EL (cell line): ENCODE data around the gene NOTCH1.
"Not testable (repeated sequence)": the region's sequence is repeated elsewhere in the genome, so short reads cannot be mapped to it uniquely, and the experiment has no call there.

Source experiments
- DNase-seq: peaks from one replicate; pipeline ENCODE4 v3.0.0-alpha.2; 2016

The NOTCH1 gene

DNA sequence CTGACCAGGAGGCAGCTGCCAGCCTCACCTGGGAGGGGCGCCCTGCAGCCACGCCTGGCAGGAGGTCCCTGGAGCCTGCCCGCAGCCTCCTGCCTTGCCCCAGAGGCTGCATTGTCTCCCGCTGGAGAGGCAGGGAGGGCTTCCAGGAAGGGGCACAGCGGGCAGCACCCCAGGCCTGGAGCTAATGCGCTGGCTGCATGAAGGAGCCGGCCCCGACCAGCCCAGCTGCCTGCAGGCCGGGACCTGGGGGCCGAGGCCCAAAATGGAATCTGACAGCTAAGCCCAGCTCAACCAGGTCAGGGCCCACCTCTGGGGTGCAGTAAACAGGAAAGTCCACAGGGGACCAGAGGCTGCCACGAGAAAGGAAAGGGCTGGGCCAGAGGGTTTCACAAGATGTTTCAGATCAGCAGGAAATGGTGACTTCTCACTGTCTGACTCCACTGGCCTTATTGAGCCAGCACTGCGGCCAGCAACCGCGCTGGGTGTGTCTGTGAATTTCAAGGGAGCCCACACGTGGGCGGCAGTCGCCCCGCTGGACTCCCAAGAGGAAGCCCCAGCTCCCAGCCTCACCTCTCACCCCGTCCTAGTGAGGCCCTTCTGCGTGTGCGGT lies 18.6 kb upstream of the NOTCH1 start:
- peak; percentile 64 for DNase-seq

DNA sequence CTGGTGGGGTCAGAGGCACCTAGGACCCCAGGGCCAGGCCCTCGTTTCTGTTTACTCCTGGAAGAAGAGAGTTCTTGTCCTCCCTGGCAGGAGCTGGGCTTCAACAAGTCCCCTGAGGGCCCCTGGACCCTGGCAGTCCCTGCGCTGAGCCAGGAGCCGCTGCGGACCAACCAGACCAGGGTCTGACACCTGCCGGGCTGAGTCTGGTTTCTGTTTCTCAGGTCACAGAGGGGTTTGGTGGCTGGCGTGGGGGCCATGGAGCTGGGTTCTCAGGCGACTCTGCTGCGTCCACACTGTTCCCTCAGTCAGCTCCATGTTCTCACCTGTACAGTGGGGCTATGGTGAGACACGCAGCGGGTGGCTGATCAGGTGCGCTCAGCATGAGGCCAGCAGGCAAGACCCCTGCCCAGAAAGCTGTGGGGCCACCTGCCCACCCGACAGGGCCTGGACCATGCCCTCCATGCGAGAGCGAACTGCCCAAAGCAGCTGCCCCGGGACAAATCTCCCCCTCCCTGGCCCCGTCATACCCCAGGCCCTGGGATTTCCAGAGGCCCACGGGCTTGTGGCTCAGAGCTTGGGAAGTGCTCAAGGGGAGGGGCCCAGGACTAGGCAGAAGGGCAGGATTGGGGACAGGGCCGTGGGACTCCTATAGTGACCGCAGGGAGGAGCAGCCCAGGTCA lies 17.9 kb upstream of the NOTCH1 start:
- DNase-seq, result no peak

DNA sequence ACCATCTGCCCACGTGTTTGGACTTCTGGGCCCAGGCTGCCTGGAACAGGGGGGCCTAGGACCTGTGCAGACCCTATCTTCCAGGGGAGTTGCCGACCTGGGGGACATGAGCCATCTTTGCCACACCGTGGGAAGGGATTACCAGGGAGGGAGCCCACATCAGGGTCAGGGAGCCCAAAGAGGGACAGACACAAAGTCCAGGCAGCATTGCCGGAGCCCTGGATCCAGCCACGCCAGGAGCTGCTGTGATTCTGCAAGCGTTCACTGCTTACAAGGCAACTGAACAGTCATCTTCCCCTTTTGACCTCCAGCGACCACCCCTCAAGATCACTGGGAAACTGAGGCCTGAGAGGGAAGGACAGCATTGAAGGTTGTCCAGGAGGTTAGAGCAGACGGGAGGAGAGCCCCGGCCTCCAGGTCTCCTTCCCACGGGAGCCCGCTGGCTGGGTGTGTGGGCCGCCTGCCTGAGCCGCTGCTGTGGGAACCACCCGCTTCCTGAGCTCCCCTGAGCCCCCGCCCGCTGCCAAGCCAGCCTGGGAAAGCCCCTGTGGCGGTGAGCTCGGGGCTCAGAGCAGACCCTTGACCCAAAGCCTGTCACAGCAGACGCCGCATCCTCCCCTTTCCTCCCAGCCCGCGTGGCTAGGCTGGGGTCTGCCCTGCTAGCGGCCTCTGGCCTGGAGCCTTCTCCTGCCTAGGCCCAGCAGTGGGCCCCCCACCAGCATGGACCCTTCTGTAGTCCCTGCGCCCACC lies 17.1 kb upstream of the NOTCH1 start:
- DNase-seq, result no peak

DNA sequence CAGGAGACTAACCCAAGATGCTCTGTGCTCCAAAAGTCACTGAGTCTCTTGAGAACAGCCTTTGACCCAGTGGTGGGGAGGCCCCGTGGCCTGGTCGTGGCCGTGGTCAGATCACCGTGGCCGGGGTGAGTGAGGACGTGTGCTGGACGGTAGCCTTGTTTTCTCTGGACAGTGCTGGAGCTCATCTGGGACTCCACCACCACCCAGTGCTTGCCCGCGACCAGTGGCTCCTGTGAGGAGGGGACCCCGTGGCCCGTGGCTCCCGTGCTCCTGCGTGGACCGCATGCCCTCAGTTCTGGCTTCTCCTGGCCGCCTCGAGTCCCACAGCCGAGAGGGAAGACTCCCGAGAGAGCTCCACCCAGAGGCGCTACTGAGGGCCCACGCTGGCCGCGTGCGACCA lies 15.9 kb upstream of the NOTCH1 start:
- DNase-seq, result no peak

DNA sequence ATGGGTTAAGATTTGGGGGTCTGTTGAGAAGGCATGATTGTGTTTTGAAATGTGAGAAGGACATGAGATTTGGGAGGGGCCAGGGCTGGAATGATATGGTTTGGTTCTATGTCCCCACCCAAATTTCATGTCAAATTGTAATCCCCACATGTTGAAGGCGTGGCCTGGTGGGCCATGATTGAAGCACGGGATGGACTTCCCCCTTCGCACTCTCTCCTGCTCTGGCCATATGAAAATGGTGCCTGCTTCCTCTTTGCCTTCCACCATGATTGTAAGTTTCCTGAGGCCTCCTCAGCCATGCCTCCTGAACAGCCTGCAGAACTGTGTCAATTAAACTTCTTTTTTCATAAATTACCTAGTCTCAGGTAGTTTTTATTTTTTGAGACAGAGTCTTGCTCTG lies 14.7 kb upstream of the NOTCH1 start:
- DNase-seq, result no peak

DNA sequence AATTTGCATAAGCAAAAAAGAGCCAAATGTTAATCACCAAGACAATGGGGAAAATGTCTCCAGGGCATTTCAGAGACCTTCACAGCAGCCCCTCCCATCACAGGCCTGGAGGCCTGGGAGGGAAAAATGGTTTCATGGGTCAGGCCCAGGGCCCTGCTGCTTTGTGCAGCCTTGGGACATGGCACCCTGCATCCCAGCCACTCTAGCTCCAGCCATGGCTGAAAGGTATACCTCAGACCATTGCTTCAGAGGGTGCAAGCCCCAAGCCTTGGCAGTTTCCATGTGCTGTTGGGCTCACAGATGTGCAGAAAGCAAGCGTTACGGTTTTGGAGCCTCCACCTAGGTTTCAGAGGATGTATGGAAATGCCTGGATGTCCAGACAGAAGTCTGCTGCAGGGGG lies 13.5 kb upstream of the NOTCH1 start:
- DNase-seq, result not testable (repeated sequence)

DNA sequence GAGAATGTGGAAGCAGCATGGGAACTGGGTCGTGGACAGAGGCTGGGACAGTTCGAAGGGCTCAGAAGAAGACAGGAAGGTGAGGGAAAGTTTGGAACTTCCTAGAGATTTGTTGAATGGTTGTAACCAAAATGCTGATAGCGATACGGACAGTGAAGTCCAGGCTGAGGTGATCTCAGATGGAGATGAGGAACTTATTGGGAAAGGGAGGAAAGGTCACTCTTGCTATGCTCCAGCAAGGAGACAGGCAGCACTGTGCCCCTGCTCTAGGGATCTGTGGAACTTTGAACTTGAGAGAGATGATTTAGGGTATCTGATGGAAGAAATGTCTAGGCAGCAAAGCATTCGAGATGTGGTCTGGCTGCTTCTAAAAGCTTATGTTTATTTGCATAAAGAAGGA lies 13.0 kb upstream of the NOTCH1 start:
- DNase-seq, result not testable (repeated sequence)

DNA sequence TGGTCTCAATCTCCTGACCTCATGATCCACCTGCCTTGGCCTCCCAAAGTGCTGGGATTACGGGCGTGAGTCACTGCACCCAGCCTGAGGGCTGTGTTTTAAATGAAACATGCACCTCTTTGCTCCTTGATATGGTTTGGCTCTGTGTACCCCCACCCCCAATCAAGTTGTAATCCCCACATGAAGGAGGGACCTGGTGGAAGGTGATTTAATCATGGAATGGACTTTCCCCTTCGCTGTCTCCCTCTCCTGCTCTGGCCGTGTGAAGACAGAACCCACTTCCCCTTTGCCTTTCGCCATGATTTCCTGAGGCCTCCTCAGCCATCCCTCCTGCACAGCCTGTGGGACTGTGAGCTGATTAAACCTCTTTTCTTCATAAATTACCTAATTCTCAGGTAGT lies 12.5 kb upstream of the NOTCH1 start:
- no peak for DNase-seq

DNA sequence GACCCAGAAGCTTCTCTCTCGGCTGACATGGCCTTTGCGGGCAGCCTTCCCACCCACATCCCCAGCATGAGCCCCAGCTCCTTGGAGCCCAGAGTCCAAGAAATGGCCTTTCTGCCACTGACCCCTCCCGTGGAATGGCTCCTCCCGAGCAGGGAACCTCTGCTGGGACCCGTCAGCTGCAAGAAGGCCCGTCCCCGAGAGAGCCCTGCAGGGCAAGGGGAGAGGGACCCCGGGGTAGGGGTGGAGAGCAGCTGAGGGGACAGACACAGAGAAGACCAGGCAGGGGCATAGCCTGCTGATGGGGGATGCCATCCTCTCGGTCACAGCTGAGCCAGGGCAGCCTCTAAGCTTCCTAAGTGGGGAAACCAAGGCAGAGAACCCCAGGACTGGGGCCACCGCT lies 11.2 kb upstream of the NOTCH1 start:
- no peak for DNase-seq

DNA sequence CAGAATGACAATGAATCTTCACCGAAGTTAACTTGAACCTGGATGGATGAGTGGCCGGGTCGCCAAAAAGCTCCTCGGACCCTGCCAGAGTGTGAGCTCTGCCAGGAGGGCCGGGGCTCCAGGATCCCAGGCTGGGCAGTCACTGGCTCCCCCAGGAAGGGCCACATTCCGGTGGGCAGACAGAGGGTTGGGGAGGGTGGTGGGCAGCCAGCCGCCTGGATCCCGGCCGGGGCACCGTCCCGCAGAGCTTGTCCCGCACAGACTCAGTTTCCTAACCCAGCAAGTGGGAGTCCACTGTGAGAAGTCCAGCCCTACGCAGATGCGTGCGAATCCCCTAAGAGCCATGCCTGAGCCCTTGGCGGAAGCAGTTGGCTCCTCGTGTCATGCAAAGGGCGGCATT lies 10.3 kb upstream of the NOTCH1 start:
- no peak for DNase-seq

DNA sequence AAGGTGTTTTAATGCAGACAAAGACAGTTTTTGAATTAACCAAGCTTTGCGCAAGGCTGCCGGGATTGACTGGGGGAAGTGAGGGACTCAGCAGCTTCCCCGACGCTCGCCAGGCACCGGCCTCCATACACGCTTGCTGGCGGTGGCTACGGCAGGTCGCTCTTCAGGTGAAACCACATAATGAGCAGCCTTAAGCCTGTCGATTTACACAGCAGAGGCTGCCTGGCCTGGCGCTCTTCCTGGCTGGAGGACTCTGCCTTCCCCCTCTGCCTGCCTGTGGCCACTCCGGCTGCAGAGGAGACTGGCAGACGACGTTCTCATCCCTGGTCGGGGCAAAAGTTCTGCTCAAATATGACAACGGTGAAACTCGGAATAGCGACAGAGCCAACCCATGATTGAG lies 9.0 kb upstream of the NOTCH1 start:
- DNase-seq, result no peak

DNA sequence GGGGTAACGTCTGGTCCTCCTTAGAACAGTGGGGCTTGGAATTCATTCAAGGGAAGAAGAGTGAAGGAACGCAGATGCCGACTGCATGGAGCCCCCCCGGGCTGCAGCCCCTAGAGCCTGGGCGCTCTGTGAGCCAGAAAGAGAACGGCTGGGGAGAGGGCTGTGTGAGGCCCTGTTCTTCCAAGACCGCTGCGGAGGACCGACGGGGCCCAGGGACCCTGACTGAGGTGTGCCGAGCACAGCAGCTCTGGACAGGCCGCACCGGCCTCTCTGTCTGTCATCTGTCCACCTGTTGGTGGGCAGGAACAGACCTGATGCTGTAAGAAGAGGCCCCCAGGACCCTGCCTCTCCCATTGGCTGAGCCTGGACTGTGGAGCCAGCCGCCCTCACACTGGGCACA lies 7.7 kb upstream of the NOTCH1 start:
- no peak for DNase-seq

DNA sequence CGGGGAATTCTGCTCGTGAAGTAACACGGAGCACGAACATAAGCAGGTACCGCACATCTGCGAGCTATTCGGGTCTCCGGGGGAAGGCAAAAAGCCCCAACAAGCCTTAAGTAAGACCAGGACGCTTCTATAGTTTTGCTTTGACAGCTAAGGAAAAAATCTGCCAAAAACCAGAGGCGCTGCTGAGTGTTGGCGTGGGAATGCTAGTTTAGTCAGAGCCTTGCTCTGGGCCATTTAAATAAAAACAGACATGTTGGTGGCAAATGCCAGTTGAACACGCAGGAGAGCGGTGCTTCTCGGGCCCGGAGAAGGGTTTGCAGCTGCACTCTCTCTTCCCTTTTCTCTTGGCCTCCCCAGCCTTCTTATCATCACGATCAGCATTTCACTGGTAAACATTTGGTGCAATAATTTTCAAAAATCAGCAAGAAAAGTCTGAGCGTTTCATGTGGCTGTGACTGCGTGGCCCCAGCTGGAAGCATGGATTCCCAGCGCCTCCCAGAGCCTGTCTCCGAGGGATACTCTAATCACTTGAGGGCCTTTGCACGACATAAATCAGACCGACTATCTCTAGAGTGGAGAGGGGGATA lies 6.4 kb upstream of the NOTCH1 start:
- DNase-seq, result peak; percentile 78

DNA sequence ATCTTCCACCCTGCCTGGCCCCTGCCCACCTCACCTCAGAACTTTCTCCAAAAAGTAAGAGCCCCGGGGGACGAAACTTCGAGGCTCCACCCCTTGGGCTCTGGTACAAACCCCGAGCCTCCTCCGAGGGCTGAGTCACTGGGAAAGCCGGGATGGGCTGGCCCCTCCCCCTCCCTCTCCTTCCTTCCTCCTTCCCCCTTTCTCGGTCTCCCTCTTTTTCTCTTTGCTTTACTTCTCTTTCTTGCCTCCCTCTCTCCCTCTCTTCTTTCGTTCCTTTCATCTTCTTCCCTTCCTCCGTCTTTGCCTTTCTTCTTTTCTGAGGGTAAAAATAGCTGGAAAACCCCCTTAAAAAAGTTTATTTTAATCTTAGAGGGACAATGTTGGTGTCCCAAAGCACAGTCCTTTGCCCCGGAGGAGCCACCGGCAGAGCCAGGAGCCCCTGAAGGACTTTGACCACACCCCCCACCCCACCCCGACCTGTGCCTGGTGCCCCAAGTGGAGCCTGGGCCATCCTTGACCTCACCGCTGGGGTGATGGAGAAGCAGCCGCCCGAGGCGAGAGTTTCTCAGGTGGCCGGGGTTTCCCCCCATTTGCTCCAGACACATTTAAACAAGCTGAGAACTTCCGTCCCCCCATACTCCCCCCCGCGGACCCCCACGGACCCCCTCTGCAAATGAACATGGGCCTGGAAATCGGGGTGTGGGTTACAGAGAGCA lies 5.7 kb upstream of the NOTCH1 start:
- peak; percentile 85 for DNase-seq

DNA sequence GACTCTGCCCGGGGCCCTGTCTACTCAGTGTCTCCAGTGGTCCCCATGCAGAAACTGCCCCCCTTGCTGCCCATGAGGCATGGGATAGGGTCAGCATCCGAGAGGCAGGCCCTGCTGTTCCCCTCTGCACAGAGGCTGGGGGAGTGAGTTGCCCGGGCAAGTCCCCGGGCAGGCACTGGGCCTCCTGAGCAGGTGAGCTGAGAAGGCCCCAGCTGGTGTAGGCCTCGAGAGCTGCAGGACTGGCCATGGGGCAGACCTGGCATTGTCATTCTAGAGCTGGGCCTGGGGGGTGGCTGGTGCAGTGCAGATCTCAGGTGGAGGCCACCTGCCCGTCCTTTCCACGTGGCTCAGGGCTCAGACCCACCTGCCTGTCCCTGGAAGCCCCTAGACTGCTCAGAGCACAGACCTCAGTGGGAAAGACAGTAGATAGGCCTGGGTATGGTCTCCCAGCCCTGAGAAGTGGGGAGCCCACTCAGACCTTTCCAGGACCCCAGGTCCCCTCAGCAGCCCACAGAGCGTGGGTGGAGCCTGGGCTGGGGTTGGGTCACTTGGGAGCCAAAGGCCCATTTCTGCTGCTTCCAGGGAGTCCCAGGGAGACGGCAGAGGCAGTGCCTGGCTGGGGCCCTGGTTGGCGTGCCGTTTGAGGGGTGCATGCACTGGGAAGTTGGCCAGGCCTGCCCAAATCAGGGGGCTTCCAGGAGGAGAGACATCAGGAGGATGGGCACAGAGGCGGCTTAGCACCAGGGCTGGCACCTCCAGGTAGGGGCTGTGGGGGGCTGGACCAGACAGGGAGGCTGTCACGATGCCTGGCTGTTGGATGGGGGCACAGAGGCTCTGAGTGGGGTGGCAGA lies 4.8 kb upstream of the NOTCH1 start:
- DNase-seq, result no peak

DNA sequence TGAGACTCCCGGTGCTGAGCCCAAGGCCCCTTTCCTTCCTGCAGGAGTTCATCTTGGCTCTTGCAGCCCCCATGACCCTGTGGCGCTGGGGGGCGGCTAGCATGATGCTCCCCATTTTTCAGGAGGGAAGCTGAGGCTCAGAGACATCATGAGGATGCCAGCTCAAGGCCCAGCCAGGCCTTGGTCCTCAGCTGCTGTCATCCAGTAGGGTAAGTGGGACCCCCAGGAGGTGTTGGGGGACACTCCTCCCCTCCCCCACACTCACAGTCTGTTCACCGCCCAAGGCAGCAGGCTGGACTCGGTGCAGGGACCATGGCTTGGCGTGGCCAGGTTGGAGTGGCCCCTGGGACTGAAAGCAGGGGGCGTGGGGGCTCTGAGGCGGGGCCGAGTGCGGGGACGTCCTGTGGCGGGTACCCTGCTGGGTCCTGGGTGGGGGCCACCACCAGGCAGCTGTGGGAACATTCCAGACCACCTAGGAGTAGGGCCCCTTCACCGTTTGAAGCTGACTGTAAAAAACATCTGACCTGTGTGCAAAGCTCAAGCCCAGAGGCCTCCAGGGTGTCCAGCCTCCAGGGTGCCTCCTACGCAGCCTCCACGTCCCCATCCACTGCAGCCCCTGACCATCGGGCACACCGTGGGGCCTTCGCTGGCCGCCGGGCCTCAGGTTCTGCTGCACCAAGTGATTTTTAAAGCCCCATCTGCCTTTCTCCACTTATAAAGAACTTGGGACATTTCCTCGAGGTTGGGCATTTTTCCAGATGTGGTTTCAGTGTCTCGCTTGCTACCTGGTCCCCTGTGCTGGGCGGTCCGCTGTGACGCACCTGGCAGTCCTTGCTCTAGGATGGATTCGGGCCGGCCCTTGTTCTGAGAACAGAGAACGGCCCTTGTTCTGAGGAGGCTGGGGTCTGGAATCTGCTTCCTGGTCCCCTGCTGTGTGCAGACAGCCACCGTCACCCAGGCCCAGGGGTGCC lies 3.4 kb upstream of the NOTCH1 start:
- no peak for DNase-seq

DNA sequence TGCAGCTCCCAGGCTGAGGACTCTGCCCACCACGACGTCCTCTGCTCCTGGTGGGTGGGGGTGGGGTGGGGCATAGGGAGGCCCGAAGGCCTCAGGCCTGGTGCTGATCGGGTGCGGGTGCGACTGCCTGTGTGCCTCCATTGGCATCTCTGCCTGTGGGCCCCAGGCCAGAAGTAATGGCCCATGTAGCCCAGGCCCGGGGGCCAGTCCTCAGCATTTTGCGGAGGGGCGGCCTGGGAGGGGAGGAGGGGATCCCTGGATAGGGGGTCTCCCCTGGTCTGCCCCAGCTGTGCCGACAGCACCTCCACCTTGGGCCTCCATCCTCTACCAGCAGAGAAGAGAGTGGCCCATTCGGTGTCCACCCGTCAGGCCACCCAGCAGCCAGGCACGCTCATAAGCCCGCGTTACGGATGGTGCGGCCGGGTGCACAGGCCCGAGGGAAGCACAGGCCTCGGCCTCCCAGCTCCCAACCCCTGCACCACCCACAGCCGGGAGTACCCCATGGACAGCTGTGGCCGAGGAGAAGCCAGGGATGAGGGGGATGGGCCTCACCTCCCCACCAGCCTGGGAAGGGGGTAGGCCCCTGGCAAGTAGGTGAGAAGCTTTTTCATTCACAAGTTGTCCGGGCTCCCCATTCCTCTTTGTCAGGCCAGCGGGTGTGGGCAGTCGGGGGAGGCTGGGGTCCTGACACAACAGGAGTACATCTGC lies 1.8 kb upstream of the NOTCH1 start:
- no peak for DNase-seq

DNA sequence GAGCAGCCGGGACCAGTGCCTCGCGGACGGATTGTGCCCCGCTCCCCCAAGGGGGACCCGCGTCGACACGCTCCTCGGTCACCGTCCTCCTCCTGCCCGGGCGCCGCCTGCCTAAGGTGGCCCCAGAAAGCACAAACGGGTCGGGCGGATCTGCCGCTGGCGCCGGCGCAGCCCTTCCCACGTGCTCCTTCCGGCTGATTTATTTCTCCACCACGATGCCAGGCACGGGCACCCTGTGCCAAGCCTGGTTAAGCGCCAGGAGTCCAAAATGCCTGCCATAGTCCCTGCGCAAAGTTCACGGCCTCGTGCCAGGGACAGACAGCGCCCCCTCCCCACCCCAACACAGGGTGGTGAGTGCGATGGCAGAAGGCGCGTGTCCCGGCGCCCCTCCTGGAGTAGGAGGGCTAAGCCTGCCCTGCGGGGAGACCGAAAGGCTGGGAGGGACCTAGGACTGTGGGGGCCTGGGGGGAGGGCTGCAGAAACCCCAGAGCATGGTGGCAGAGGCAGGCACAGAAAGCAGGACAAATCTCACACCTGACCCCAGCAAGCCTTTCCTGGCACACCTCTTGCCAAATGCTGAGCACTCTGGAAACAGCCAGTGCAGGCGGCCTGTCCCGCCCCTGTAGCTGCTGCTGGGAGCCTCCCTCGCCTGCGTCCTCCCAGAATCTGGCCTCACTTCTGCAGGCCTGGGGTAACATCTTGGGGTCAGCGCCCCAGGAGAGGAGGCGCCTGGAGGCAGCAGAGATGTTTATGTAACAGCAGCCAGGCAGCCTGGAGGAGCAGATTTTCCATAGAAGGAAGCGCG lies 1.1 kb upstream of the NOTCH1 start:
- peak; percentile 54 for DNase-seq

DNA sequence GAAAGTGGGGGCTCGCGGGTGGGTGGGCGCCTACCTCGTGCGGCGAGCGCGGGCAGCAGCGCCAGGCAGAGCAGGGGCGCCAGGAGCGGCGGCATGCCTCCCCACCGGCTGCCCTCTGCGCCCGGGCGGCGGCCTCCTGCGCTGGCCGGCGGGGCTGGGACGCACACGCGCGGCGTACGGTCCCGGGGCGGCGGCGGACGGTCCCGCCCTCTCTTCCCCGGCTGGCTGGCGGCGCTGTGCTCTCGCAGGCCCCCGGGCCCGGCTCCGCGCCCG lies 220 bp downstream of the NOTCH1 start:
- DNase-seq, result no peak
